Activated T-helper 9 cell treated with anti-CD3 and anti-CD28 coated beads, Interleukin-2, amount 50 U/mL, for 16 hours (primary cell): ENCODE data around the gene KIR3DL3.
"Not testable (repeated sequence)": the region's sequence is repeated elsewhere in the genome, so short reads cannot be mapped to it uniquely, and the experiment has no call there.

Experiments
- DNase-seq: peaks from one replicate; pipeline ENCODE4 v3.0.0-alpha.2; 2020; ENCODE audit warnings: low read depth

The KIR3DL3 gene

DNA sequence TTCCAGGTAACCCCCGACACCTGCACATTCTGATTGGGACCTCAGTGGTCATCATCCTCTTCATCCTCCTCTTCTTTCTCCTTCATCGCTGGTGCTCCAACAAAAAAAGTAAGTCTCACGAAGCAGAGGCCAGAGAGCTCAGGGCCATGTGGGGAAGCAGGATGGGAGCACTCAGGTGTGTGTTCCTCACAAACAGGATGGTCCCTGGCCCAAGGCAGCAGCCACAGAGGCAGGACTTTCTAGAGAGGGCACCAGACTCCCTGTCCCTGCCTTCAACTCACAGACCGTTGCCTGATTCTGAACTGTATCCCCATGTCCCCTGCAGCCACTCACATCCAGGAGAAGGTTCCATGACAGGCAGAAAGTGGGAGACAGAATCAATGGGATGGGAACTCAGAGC is 58.7 kb downstream of the KIR3DL3 start:
- not testable (repeated sequence) for DNase-seq
